Osteocyte (in vitro differentiated cells): Measurements from ENCODE around the gene SPATA32. TPM values are rescaled to one million over a fixed set of nuclear protein-coding genes. Genes with fewer than 3 reads are reported as not detected.
A peak's percentile ranks its signal among the peaks of the same experiment; 100 is the strongest.

Experiments
- DNase-seq: peaks from one replicate; pipeline ENCODE4 v3.0.0; 2021; ENCODE audit warnings: mixed read lengths; ENCODE audit not compliant: unreplicated experiment; ENCODE audit errors: extremely low spot score
- H3K27ac Mint-ChIP-seq: one replicate; pipeline ENCODE4 v1.8.0; 2021; ENCODE audit warnings: mild to moderate bottlenecking, mixed read lengths; ENCODE audit not compliant: unreplicated experiment
- H3K27me3 Mint-ChIP-seq: one replicate; pipeline ENCODE4 v1.8.0; 2021; ENCODE audit warnings: mixed read lengths; ENCODE audit not compliant: unreplicated experiment
- H3K36me3 Mint-ChIP-seq: one replicate; pipeline ENCODE4 v1.8.0; 2021; ENCODE audit warnings: mixed read lengths; ENCODE audit not compliant: unreplicated experiment
- H3K4me1 Mint-ChIP-seq: one replicate; pipeline ENCODE4 v1.8.0; 2021; ENCODE audit warnings: mixed read lengths; ENCODE audit not compliant: unreplicated experiment
- H3K4me3 Mint-ChIP-seq: one replicate; pipeline ENCODE4 v1.8.0; 2021; ENCODE audit warnings: mild to moderate bottlenecking, moderate library complexity, mixed read lengths; ENCODE audit not compliant: unreplicated experiment
- H3K9me3 Mint-ChIP-seq: one replicate; pipeline ENCODE4 v1.8.0; 2021; ENCODE audit warnings: mixed read lengths; ENCODE audit not compliant: unreplicated experiment
- CTCF ChIP-seq: fragments of 200-600 bp; sonication (generic); IDR thresholded peaks from 2 replicates; pipeline ENCODE4 v1.5.0; 2021; ENCODE audit warnings: antibody characterized with exemption, mild to moderate bottlenecking, moderate library complexity
- total RNA-seq: library from RNA; stranded (reverse); gene quantifications from 2 replicates; pipeline ENCODE4 v1.2.1, GENCODE V29; 2021

SPATA32 gene
- total RNA-seq, 1 donor from 2014 or later: not detected

GRCh38 chr17:45241328-45242028 lies 20.4 kb downstream of the SPATA32 start:
- Mint-ChIP-seq H3K27me3 (peaks cover 7% of the 10 kb centered on the region), H3K4me1 (peaks cover 14% of the 10 kb centered on the region), H3K36me3 (no peaks in the 10 kb centered on the region), H3K9me3 (no peaks in the 10 kb centered on the region), H3K4me3 (peak overlapping the region; percentile 65), H3K27ac (no peak overlapping the region)
- DNase-seq: no peak
- no peak for TF ChIP-seq CTCF

GRCh38 chr17:45240905-45241327 lies 21.0 kb downstream of the SPATA32 start:
- Mint-ChIP-seq H3K27me3 (peaks cover 7% of the 10 kb centered on the region), H3K27ac (no peak overlapping the region), H3K4me3 (peak overlapping the region; percentile 65), H3K9me3 (no peaks in the 10 kb centered on the region), H3K36me3 (no peaks in the 10 kb centered on the region), H3K4me1 (peaks cover 11% of the 10 kb centered on the region)
- TF ChIP-seq CTCF: no peak
- no peak for DNase-seq

- Mint-ChIP-seq H3K4me3 (no peak overlapping the region), H3K27me3 (peaks cover 7% of the 10 kb centered on the region), H3K27ac (no peak overlapping the region), H3K9me3 (no peaks in the 10 kb centered on the region), H3K4me1 (peaks cover 11% of the 10 kb centered on the region), H3K36me3 (no peaks in the 10 kb centered on the region)
- no peak for TF ChIP-seq CTCF
- no peak for DNase-seq
Observed at GRCh38 chr17:45238155-45238774, 23.6 kb downstream of the SPATA32 start.

GRCh38 chr17:45237686-45238085 lies 24.2 kb downstream of the SPATA32 start:
- Mint-ChIP-seq H3K9me3 (no peaks in the 10 kb centered on the region), H3K4me1 (peaks cover 9% of the 10 kb centered on the region), H3K4me3 (no peak overlapping the region), H3K27me3 (peaks cover 7% of the 10 kb centered on the region), H3K36me3 (no peaks in the 10 kb centered on the region), H3K27ac (no peak overlapping the region)
- DNase-seq: no peak
- TF ChIP-seq CTCF: no peak

GRCh38 chr17:45236282-45236606 lies 25.6 kb downstream of the SPATA32 start:
- Mint-ChIP-seq H3K27me3 (peaks cover 7% of the 10 kb centered on the region), H3K9me3 (no peaks in the 10 kb centered on the region)

More at GRCh38 chr17:45236282-45236606, 25.6 kb downstream of the SPATA32 start:
- no peaks in the 10 kb centered on the region for H3K36me3 Mint-ChIP-seq
- H3K27ac Mint-ChIP-seq: no peak overlapping the region
- no peak for TF ChIP-seq CTCF
- no peak for DNase-seq
- H3K4me1 Mint-ChIP-seq: peaks cover 7% of the 10 kb centered on the region
- no peak overlapping the region for H3K4me3 Mint-ChIP-seq
